HG02870 (cell line): ENCODE measurements around the gene RIPOR3.

ENCODE experiments used
- ATAC-seq: cut with Tn5 transposase; IDR thresholded peaks from one replicate; pipeline ENCODE4 v1.9.1; 2021; ENCODE audit warnings: mild to moderate bottlenecking, moderate library complexity; ENCODE audit not compliant: unreplicated experiment

The RIPOR3 gene, protein sequence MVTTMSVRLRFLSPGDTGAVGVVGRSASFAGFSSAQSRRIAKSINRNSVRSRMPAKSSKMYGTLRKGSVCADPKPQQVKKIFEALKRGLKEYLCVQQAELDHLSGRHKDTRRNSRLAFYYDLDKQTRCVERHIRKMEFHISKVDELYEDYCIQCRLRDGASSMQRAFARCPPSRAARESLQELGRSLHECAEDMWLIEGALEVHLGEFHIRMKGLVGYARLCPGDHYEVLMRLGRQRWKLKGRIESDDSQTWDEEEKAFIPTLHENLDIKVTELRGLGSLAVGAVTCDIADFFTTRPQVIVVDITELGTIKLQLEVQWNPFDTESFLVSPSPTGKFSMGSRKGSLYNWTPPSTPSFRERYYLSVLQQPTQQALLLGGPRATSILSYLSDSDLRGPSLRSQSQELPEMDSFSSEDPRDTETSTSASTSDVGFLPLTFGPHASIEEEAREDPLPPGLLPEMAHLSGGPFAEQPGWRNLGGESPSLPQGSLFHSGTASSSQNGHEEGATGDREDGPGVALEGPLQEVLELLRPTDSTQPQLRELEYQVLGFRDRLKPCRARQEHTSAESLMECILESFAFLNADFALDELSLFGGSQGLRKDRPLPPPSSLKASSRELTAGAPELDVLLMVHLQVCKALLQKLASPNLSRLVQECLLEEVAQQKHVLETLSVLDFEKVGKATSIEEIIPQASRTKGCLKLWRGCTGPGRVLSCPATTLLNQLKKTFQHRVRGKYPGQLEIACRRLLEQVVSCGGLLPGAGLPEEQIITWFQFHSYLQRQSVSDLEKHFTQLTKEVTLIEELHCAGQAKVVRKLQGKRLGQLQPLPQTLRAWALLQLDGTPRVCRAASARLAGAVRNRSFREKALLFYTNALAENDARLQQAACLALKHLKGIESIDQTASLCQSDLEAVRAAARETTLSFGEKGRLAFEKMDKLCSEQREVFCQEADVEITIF

DNA sequence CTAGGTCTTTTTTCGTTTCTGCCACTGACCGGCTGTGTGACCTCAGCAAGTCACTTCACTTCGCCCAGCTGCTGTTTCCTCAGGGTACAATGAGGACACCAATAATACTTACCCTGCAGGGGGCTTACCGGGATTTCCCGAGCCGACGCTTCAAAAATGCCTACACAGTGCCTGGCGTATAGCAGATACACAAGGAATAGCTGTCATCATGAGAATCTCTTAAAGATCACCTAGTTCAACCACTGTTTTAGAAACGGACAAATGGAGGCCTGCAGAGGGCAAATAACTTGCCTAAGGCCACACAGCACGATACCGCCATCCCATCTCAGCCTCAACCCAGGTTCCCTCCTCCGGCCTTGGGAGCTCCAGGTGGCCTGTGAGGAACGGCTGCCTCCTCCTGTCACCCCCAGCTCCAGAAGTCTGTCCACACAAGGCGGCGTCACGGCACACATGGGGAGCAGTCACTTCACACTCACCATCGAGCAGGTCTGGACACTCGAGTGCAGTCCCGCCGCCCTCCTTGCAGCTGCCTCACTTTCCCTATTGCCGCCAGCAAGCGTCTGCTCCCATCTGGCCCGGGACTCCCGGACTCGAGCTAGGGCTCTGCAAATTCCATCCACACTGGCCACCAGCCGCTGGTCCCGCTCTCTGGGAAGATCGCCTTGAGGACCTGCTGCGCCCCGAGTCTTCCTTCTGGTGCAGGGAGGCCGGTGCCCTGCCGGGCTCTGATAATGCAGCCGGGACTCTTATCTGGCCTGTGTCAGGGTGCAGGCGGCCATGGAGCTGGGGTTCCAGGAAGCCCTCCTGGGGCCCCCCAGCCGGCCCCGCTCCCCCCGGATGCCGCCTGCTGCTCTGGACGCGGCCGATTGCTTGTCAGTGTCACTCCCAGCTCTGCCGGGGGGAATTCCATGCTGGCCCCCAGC lies at the start of gene RIPOR3:
RIPOR3 (minus strand) TSS at position 893 of the 923 bp plus-strand sequence; CDS start at position 479, 414 bp downstream.
- no peak for ATAC-seq

DNA sequence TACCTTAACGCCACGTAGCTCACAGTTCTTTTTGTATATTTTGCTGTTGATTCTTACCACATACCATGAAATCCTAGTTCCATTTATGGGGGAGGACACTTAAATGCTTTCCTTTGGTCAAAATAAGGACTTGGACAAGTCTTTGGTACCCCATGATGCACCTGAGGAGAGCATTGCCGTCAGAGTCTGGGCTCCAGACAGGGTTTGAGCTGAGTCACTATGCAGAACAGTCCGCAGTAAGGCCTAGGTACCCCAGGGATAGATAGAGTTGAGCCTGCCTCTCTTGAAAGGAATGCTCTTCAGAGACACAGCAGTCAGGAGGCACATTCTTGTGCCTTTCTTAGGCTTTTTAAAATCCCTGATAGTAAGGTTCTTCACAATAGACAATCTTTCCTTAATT lies 46.0 kb upstream of the RIPOR3 start:
- no peak for ATAC-seq

GRCh38 chr20:50735813-50736212 lies 44.5 kb upstream of the RIPOR3 start:
- no peak for ATAC-seq

GRCh38 chr20:50734730-50735679 lies 43.7 kb upstream of the RIPOR3 start:
- ATAC-seq: no peak

GRCh38 chr20:50733644-50734349 lies 42.5 kb upstream of the RIPOR3 start:
- ATAC-seq: no peak

DNA sequence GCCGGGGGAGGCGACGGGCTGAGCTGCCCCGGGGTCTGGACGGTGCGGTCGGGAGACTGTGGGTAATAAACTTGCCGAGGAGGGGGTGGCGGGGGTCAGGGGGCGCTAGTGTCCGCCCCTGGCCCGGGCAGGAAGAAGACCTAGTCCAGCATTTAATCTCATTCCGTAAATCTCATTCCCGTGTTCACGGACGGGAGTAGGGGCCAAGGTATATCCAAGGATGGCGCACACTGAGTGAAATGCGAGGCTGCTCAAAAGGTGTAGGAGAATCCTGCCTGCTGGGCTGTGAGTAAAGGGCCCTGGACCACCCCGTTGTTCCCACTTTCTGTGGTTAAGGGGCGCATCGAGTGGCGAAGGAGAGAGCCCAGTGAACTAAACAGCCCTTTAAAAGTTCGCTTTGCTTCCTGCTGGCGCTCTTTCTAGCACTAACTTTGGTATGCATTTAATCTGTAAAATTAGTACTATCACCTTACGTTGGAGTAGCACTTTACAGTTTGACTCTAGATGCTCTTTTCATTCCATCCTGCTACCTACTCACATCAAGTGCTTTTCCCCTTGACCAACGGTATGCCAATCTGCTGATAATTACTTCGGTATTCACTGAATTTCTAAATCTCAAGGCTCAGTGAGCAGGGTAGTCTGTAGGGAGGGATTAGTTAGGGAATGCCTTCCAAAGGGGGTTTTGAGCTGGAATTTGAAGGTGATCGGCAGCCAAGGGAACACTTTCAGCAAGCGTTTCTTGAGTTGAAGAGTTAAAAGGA lies 40.8 kb upstream of the RIPOR3 start:
- no peak for ATAC-seq

DNA sequence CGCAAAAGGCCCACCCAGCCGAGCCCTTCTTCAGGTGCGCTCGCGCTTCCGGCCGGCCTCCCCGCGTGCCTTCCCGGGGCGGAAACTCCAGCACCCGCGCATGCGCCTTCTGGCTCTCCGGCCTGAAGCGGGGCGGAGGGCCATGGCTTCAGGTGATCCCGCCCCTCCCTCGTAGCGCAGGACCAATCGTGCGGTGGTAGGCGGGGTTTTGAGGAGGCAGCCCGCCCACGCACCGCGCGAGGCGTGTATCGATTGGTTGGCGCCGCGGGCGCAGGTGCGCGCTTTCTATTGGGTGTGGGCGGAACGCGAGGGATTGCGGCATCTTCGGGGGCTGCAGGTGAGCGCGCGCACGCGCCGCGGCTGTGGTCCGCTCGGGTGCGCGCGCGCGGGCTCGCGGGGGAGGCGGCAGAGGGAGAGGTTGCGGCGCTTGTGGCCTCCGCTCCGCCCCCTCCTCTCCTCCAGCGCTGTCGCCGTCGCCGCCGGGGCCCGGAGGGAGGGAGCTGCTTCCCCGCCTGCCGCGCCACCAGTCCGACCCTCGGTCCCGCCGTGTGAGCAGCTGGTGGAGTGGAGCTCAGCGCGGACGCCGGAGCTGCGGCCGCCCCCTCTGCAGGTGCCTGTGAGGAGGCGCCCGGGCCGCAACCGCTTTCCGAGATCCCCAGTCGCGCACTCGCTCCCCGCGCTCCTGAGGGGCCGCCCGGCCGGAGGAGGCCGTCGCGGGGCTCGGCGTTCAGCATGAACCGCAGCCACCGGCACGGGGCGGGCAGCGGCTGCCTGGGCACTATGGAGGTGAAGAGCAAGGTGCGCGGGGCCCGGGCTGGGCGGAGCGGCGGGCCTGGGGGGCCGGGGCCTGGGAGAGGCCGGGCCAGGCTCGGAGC lies 40.0 kb upstream of the RIPOR3 start, which contains the start of gene PARD6B:
PARD6B (plus strand) TSS at position 526 of the 875 bp plus-strand sequence; CDS start at position 733, 207 bp downstream.
- ATAC-seq: peak; percentile 87

- ATAC-seq: no peak
Observed at GRCh38 chr20:50730765-50731054, 39.4 kb upstream of the RIPOR3 start.

- no peak for ATAC-seq
Observed at GRCh38 chr20:50729901-50730764, 38.8 kb upstream of the RIPOR3 start.

GRCh38 chr20:50728981-50729874 lies 37.9 kb upstream of the RIPOR3 start:
- no peak for ATAC-seq

- no peak for ATAC-seq
Observed at GRCh38 chr20:50728486-50728980, 37.2 kb upstream of the RIPOR3 start.

DNA sequence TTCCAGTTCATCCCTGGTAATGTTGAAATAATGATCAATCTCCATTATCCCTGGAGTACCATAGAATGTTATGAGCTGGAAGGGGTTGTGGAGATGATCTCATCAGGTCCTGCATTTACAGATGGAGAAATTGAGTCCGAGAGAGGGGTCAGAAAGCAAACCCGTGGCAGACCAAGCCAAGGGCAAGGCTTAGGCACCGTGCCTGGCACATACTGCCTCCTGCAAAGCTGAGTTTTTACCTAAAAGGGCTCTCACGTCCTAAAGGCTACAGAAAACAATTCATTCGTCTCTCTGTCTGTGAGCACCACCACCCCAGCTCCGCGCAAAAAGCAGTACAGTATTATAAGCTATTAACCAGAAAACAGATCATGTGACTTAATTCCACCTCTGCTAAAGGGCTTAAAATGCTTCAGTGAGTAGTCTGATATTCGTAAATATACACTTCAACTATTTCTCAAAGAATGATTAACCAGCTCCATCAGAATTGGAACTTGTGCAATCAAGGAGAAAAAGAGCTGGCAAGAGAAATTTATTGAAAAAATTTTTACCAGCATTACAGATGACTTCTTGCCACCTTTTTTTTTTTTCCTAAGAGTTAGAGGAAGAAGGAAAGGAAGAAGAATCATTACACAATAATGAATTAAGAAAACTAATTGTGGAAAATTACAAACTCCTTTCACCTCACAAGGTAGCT lies 36.6 kb upstream of the RIPOR3 start:
- ATAC-seq: no peak

DNA sequence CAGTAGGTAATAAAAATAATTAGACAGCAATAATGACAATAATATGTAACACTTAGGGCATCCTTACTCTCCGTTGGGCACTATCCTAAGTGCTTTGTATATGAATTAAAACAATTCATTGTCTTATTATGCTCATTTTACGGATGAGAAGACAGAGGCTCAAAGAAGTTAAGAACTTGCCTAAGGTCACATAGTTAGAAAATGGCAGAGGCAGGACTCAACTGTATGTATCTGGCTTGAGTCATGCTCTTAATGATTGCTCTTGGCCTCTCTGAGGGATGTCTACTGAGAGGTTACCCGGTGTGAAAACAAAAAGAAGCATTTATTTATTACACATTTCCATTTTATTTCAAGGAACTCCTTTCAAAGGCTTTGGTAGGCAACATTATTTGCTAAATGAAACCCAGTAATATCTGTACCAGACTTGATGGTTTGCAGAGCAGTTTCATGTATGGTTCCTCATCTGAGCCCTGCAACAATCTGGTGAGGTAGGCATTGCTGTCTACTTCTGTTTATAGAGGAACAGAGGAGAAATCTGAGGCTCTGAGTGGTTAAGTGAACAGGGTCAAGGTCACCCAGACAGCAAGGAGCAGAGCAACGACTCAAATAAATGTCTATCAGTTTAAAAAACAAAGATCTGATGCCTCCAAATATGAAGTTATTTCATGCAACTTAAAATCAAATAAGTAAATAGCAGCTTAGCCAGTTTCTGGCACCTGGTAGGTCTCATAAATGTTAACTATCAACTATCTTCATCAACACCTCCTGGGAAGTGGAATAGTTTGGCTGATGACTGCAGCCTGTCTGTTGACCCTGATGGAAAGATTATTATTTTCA lies 35.8 kb upstream of the RIPOR3 start:
- ATAC-seq: no peak

DNA sequence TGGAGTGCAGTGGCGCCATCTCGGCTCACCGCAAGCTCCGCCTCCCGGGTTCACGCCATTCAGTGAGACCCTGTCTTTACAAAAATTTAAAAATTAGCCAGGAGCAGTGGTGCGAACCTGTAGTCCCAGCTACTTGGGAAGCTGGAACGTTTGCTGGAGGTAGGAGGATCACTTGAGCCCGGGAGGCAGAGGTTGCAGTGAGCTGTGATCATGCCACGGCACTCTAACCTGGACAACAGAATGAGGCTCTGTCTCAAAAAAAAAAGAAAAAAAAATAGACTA lies 34.3 kb upstream of the RIPOR3 start:
- no peak for ATAC-seq
